SH-SY5Y (cell line): ENCODE results near the gene GTF3C1.

Experiments used
- GATA2 ChIP-seq: IDR thresholded peaks from 2 replicates; pipeline ENCODE4 v1.6.1; 2011; ENCODE audit warnings: mild to moderate bottlenecking, low read depth, low read length
- GATA3 ChIP-seq: IDR thresholded peaks from 2 replicates; pipeline ENCODE4 v1.6.1; 2011; ENCODE audit warnings: low read depth, mild to moderate bottlenecking, low read length, moderate library complexity

DNA sequence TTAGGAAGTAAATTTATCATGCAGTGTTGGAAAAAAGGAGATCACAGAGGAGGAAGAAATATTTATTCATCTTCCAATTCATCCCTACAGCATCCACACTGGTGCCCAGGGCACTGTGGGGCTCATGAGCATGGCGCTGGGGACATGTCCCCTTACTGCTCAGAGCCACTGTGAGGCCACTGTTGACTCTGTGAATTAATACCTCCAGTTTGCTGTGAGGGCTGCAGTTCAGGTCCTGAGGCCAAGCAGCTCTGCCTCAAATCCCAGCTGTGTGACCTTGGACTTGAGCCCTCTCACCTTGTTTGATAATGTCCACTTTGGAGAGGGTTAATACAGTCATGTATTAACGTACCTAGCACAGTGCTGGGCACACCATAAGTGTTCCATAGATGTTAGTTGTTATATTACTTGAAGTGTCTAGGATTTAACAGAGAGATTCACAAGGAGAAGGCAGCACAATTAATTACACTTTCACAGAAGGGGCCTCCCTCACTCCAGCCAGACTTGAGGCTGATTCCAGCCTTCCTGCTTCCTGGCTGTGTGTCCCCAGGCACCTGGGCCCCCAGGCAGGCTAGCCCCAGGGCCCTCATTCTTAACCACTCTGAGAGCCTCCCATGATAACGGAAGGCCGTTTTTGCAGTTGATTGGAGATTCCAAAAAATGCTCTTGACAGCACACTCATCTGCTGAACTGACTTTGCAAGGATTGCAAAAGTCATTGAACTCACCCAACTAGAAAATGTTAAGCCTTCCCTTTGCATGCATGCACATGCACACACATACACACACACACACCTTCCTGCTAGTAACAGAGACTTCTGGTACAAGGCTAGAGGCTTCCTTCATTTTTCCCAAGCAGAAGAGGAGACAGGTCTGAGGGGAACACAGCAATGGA, 29.6 kb upstream of the GTF3C1 start:
- TF ChIP-seq GATA3 (no peak), GATA2 (no peak)
